Measurements from ENCODE around the gene SARS1.

SARS1 gene

DNA sequence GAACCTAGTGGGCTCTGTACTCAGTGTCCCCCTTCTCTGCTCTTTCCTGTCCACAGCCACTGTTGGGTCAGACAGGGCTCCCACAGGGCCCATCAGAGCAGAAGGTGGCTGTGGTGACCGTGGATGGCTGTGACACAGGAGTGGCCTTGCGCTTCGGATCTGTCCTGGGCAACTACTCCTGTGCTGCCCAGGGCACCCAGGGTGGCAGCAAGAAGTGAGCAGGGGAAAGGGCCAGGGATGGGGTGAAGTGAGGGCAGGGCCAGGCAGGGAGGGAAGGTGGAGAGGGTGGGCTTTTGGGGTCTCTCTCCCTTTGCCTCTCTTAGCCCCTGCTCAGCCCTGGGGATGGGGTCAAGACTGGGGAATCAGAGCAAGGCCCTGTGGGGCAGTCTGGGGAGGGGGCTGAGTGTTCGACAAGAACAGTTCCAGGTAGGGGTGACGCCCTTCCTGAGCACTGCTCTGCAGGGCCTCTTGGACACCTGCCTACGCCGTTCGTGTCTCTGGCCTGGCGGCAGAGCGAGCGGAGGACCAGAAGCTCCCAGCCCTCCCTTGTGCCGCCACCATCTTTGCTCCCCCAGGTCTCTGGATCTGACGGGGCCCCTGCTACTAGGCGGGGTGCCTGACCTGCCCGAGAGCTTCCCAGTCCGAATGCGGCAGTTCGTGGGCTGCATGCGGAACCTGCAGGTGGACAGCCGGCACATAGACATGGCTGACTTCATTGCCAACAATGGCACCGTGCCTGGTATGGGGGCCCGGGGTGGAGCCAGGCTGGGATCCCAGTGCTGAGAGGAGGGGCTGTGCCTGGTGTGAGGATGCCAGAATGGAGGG is 48.7 kb downstream of the SARS1 start:
- DNase-seq (ENCODE audit: low spot score), result no peak

DNA sequence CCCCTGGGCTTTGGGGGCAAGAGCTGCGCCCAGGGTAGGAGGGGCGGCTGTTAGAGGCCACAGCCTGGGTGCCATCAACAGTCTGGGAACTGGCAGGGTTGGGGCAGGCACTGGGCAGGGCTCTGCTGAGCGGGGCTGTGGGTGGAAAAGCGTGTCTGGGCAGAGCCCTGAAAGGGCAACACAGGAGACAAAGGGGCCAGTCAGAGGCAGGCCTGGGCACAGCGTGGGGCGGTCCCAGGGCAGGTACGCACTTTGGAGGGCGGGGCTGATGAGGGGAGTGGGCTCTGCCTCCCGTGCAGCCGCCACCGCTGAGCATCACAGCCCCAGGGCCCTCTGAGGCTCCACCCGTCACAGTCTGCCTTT is 49.5 kb downstream of the SARS1 start:
- no peak for DNase-seq (ENCODE audit: low spot score)

DNA sequence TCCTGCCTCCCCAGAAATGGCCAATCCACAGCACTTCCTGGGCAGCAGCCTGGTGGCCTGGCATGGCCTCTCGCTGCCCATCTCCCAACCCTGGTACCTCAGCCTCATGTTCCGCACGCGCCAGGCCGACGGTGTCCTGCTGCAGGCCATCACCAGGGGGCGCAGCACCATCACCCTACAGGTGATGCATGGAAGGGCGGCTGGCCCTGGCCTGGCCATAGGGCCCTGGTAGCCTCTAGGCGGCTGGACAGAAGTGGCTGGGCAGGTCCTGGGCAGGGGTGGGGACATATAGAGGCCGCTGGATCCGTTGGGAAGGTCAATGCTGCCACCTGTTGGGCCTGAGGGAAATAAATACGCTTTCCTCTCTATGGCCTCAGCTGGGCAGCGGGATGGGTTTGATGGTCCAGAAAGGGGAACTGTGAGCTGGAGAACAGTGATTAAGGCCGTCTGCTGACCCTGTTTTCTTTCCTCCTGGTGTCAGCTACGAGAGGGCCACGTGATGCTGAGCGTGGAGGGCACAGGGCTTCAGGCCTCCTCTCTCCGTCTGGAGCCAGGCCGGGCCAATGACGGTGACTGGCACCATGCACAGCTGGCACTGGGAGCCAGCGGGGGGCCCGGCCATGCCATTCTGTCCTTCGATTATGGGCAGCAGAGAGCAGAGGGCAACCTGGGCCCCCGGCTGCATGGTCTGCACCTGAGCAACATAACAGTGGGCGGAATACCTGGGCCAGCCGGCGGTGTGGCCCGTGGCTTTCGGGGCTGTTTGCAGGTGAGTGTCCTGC is 50.1 kb downstream of the SARS1 start:
- peak; percentile 87 for DNase-seq (ENCODE audit: low spot score)

DNA sequence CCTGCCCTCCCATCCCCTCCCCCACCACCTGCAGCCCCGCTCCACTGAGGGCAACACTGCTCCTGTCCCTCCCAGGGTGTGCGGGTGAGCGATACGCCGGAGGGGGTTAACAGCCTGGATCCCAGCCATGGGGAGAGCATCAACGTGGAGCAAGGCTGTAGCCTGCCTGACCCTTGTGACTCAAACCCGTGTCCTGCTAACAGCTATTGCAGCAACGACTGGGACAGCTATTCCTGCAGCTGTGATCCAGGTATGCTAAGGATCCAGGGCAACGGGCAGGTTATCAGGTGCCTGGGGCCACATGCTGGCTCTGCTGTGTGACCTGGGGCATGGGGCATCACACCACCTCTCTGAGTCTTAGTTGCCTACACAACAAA is 50.6 kb downstream of the SARS1 start:
- no peak for DNase-seq (ENCODE audit: low spot score)

DNA sequence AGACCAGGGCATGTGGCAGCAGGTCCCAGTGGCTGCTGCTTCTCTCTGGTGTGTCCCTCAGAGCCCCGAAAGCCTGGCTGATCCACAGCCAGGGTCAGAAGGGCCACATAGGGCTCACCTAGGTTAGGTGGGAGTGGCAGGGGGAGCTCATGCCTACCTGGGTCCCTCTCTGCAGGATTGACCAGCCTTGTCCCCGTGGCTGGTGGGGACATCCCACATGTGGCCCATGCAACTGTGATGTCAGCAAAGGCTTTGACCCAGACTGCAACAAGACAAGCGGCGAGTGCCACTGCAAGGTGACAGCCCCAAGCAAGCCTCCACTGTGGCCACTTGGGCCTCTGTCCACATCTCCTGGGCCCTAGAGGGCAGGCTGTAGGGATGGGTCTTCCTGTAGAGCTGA is 51.3 kb downstream of the SARS1 start:
- no peak for DNase-seq (ENCODE audit: low spot score)

DNA sequence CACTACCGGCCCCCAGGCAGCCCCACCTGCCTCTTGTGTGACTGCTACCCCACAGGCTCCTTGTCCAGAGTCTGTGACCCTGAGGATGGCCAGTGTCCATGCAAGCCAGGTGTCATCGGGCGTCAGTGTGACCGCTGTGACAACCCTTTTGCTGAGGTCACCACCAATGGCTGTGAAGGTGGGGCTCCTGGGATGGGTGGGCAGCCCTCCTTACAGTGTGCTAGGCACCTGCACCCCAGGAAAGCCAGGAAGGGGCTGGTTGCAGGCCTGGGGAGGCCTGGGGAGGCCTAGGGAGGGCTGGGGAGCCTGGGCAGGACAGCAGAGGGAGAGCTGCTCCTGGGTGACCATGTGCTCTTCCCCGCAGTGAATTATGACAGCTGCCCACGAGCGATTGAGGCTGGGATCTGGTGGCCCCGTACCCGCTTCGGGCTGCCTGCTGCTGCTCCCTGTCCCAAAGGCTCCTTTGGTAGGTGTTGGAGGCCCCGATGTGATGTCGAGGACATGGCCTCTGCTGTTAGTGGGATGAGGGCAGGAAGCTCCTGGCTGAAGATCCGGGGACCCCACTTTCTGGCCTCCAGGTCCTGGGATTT is 52.1 kb downstream of the SARS1 start:
- no peak for DNase-seq (ENCODE audit: low spot score)

DNA sequence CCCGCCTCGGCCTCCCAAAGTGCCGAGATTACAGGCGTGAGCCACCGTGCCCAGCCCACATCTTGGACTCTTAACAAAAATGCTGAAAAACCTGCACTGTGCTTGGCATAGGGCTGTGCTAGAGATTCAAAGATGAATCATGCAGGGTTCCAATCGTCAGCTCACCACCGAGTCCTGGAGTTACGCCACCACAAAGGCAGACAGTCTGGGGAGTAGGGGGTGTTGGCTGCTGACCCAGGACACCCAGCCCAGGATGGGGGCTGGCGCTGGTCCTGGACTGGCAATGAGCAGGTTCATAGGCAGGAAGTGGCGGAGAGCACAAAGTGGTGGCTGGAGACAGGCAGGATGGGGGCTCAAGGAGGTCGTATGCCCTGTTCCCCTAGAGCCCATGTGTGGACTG is 53.2 kb downstream of the SARS1 start:
- no peak for DNase-seq (ENCODE audit: low spot score)

- no peak for DNase-seq (ENCODE audit: low spot score)
These were observed 54.1 kb downstream of the SARS1 start for GRCh38 chr1:109267743-109268300.

- no peak for DNase-seq (ENCODE audit: low spot score)
These were observed 54.9 kb downstream of the SARS1 start for GRCh38 chr1:109268431-109269211.

GRCh38 chr1:109269212-109269980 is 55.7 kb downstream of the SARS1 start:
- no peak for DNase-seq (ENCODE audit: low spot score)

GRCh38 chr1:109269981-109270622 is 56.4 kb downstream of the SARS1 start:
- no peak for DNase-seq (ENCODE audit: low spot score)

DNA sequence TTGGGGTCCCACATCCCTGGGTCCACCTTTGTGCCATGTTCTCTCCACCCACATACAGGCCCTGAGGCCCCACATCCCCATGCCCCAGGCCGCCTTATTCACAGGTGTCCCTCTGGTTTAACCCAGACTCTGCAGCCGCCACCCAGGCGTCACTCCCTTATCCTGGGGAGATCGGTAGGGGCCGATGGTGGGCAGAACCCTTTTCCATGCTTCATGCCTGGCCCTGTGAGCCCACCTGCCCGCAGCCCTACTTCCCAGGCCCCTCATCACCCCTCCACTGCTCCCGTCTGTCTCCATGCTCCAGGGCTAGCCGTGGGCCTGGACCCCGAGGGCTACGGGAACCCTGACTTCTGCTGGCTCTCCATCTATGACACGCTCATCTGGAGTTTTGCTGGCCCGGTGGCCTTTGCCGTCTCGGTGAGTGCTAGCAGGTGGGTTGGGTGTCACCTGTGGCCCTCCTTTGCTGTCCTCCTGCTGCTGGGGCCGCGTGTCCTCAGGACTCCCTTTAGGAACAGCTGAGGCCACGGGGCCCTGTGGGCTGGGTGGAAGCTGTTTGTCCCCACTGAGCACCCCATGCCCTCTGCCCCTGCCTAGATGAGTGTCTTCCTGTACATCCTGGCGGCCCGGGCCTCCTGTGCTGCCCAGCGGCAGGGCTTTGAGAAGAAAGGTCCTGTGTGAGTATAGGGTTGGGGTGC is 57.1 kb downstream of the SARS1 start:
- no peak for DNase-seq (ENCODE audit: low spot score)

DNA sequence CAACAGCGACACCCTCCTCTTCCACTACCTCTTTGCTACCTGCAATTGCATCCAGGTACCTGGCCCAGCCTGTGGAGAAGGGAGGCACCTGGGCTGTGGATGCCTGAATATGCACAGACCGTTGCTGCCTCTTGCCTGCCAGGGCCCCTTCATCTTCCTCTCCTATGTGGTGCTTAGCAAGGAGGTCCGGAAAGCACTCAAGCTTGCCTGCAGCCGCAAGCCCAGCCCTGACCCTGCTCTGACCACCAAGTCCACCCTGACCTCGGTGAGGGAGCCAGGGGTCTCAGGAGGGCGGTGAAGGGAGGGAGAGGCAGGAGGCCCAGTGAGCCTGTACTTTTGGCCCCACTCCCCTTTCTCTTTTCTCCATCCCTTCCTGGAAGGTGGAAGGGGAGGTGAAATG is 57.7 kb downstream of the SARS1 start:
- no peak for DNase-seq (ENCODE audit: low spot score)

DNA sequence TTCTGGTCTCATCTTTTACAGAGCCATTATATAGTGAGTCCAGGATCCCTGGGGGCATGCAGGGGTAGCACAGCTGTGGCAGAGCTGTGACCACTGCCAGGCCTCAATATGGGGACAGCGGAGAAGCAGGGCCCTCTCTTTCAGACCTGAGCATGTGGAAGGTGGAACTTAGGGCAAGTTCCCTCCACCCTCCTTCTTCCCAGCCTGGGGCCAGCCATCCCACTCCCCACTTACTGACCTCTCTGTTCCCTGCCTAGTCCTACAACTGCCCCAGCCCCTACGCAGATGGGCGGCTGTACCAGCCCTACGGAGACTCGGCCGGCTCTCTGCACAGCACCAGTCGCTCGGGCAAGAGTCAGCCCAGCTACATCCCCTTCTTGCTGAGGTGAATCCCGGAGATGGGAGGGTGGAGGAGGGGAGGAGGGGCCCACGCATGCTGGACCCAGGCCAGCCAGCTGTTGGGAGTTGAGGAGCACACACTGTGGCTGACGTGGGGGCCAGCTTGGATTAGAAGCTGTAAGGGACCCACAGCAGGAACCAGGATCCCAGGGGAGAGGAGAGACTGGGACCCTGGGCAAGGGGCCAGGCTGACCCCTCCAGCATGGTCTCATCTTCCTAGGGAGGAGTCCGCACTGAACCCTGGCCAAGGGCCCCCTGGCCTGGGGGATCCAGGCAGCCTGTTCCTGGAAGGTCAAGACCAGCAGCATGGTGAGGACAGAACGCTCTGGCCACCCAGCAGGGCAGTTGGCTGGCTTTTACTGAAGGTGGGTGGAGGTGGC is 58.5 kb downstream of the SARS1 start:
- DNase-seq (ENCODE audit: low spot score), result no peak

- DNase-seq (ENCODE audit: low spot score), result no peak
These were observed 59.3 kb downstream of the SARS1 start for GRCh38 chr1:109272831-109273547.

DNA sequence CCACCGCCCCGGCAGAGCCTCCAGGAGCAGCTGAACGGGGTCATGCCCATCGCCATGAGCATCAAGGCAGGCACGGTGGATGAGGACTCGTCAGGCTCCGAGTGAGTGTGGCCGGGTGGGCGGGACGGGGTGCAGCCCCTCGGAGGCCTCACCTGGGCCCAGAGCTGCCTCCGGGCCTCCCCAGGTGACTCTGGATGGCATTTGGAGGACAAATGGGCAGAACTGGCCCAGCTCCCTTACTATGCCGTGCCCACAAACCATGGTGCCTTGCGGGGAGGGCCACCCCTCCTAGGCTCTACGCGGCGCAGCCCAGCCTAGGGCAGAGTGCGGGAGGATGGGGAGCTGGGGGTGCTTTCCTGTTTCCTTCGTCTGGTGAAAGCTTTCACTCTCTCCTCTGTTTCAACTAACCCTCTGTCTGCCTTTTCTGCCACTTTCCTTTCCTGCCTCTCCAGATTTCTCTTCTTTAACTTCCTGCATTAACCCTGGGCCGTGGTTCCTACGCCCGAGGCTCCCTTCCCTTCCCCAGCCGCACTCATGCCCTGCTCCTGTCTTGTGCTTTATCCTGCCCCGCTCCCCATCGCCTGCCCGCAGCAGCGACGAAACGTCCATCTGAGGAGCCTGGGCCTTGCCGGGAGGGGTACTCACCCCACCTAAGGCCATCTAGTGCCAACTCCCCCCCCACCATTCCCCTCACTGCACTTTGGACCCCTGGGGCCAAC is 60.0 kb downstream of the SARS1 start:
- no peak for DNase-seq (ENCODE audit: low spot score)

DNA sequence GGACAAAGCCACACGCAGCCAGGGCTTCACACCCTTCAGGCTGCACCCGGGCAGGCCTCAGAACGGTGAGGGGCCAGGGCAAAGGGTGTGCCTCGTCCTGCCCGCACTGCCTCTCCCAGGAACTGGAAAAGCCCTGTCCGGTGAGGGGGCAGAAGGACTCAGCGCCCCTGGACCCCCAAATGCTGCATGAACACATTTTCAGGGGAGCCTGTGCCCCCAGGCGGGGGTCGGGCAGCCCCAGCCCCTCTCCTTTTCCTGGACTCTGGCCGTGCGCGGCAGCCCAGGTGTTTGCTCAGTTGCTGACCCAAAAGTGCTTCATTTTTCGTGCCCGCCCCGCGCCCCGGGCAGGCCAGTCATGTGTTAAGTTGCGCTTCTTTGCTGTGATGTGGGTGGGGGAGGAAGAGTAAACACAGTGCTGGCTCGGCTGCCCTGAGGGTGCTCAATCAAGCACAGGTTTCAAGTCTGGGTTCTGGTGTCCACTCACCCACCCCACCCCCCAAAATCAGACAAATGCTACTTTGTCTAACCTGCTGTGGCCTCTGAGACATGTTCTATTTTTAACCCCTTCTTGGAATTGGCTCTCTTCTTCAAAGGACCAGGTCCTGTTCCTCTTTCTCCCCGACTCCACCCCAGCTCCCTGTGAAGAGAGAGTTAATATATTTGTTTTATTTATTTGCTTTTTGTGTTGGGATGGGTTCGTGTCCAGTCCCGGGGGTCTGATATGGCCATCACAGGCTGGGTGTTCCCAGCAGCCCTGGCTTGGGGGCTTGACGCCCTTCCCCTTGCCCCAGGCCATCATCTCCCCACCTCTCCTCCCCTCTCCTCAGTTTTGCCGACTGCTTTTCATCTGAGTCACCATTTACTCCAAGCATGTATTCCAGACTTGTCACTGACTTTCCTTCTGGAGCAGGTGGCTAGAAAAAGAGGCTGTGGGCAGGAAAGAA is 61.1 kb downstream of the SARS1 start:
- no peak for DNase-seq (ENCODE audit: low spot score)
